ENCODE measurements around the gene NEK1.

NEK1 gene, protein sequence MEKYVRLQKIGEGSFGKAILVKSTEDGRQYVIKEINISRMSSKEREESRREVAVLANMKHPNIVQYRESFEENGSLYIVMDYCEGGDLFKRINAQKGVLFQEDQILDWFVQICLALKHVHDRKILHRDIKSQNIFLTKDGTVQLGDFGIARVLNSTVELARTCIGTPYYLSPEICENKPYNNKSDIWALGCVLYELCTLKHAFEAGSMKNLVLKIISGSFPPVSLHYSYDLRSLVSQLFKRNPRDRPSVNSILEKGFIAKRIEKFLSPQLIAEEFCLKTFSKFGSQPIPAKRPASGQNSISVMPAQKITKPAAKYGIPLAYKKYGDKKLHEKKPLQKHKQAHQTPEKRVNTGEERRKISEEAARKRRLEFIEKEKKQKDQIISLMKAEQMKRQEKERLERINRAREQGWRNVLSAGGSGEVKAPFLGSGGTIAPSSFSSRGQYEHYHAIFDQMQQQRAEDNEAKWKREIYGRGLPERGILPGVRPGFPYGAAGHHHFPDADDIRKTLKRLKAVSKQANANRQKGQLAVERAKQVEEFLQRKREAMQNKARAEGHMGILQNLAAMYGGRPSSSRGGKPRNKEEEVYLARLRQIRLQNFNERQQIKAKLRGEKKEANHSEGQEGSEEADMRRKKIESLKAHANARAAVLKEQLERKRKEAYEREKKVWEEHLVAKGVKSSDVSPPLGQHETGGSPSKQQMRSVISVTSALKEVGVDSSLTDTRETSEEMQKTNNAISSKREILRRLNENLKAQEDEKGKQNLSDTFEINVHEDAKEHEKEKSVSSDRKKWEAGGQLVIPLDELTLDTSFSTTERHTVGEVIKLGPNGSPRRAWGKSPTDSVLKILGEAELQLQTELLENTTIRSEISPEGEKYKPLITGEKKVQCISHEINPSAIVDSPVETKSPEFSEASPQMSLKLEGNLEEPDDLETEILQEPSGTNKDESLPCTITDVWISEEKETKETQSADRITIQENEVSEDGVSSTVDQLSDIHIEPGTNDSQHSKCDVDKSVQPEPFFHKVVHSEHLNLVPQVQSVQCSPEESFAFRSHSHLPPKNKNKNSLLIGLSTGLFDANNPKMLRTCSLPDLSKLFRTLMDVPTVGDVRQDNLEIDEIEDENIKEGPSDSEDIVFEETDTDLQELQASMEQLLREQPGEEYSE (N-terminal part only)

GRCh38 chr4:169611991-169612870 lies at the start of gene NEK1:
Gene NEK1, minus strand, starts transcription at chr4:169612583. Its CDS starts 9,953 bp downstream, at chr4:169602630.
- DNase-seq: peak; percentile 95

GRCh38 chr4:169661761-169662160 lies 49.4 kb upstream of the NEK1 start:
- no peak for DNase-seq

GRCh38 chr4:169660929-169661328 lies 48.5 kb upstream of the NEK1 start:
- DNase-seq: no peak

DNA sequence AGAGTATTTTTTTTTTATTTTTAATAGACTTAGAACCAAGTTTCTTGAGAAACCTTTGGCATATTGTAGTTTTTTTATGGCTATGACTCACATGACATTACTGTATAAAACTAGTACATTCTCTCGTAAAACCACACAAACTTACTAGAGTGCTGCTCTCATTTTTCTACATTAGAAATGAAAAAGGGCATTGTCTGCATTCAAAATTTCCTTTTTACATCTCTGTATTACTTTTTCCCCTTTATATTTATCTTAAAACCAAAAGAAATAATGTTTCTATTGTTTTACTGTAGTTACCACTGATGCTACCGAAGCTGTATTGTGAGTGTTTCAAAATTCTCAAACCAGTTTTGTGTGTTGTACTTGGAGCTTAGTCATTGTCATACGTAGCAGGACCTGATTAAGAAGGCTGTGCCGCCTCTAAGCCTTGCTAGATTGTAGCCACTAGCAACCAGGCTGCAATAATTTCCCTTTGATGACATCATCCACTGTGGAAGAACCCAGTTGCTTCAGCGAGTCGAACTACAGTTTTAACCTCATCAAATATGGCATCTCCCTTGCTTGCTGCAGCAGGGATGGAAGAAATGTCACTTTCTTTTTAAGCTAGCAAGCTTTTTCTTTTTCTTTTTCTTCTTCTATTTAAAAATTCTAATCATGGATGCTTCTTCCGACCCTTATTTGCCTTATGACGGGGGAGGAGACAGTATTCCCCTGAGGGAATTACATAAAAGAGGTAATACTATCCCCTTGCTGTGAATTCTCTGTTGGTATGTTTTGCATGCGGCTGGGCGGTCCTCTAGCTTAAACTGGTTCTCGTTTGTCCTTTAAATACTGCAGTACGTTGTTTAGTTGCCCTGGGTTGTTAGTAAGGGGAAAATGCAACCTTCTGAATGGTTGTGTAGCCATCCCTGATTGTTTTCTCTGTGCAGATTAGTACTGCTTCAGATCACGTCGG lies 47.6 kb upstream of the NEK1 start:
- peak; percentile 99 for DNase-seq

DNA sequence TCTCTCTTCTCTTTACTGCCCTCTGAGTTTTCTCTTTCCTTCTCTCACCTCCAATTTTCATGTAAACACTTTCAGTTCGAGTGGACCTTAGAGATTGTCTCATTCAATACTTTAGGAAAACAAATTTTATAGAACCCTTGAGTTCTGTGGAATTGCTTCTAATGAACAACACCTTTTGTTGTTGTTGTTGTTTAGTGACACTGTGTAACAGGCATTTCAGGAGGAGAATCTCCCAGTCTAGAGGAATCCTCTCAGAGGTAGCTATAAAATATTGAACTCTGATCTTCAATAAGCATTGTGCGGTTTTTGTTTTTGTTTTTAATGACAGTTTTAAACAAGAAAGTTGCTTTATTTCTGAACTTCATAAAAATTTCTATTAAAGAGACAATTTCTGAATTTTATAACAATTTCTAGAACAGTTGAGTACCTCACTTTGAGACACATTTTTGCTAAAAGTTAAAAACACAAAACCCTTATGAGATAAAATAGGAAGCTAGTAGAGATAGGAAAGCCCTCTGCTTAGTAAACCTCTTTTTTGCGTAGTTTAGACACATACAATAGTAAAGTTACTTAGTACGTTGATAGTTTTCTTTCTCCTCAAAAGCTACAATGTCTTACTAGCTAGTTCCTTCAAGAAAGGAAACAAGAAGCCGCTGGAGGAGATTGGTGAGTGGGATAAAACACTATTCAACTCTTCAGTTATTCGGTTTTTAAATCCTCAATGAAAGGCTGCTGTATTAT lies 46.8 kb upstream of the NEK1 start:
- DNase-seq: peak; percentile 32

- DNase-seq: no peak
These were observed 45.8 kb upstream of the NEK1 start for GRCh38 chr4:169658196-169658595.

DNA sequence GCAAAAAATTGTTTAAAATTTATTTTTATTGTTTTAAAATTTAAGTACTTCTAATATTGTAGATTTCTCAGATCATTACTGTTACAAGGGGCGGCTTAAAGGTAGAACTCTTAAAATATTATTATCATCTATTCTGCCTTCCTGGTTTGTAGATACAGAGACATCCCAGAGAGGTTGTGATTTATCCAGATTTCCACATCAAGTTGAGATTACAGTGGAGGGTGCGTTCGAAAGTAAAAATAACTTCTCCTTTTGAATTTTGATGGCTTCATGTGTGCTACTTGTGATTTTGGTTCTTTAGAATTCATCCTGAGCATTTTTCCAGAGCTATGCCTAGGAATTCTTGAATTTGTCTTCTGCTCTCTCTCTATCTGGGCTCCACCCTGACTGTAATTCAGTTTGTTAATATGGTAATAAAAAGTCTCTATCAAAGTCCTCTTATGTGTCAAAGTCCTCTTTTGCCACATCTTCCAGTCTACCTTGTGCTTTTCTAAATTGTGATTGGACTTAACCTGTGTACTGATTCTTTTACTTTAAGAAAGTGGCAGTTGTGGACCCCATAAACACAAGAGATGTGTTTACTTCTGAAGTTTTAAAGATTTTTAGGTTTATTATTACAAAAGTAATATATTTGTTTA lies 45.2 kb upstream of the NEK1 start:
- DNase-seq: no peak

DNA sequence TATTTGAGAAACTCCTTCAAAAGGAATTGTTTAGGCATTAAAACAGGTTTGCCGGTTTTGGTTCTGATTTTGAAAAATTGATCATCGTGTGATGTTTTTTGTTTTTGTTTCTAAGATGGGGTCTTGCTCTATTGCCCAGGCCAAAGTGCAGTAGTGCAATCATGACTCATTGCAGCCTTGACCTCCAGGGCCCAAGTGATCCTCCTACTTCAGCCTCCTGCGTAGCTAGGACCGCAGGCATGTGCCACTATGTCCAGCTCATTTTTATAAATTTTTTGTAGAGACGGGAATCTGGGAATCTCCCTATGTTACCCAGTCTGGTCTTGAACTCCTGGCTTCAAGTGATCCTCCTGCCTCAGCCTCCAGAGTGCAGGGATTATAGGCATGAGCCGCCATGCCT lies 43.0 kb upstream of the NEK1 start:
- no peak for DNase-seq

DNA sequence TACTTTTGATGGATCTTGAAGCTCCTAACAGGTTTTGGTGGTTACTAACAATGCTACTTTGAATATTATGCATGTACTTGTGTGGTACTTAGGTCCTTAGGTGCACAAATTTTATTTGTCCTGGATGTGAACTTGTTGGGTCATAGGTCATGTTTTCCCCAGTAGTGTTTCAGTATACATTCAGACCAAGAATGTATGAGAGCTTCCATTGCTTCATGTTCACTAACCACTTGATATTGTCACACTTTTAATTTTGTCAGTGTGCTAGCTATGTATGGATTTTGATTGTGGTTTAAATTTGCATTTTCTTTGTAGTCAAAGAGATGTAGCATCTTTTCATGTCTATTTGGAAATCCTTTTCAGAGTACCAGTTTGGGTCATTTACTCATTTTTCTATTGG lies 40.2 kb upstream of the NEK1 start:
- no peak for DNase-seq

DNA sequence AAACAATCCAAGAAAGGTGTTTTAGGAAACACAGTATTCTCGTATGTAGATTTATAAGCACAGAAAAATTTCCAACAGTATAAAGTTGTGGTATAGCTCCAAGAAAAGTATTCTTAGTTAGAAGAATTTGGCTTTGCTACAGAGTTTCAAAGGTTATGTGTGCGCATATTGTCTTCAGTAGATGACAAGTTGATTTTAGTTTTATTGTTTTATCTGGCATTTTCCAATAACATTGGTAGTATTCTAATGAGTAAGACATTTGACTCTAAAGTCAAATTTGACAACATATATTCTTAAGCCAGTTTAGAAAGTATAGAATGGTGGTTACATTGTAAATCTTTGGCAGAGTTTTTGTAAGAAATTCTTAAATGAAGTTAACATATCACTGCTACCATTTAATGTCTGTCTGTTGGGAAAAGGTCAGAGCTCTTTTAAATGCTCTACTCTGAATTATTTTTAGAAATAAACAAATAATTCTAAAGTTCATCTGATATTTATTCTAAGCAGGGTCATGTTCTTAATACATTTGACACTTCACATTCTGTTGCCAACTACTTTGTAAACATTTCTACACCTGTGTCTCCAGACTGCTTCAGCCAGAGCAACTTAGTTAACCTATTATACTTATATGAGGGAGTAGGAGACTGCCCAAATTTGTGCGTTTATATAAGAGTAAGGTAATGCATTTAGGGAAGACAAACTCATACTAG lies 38.0 kb upstream of the NEK1 start:
- DNase-seq: no peak

- peak; percentile 73 for DNase-seq
These were observed 37.3 kb upstream of the NEK1 start for GRCh38 chr4:169649545-169650226.

DNA sequence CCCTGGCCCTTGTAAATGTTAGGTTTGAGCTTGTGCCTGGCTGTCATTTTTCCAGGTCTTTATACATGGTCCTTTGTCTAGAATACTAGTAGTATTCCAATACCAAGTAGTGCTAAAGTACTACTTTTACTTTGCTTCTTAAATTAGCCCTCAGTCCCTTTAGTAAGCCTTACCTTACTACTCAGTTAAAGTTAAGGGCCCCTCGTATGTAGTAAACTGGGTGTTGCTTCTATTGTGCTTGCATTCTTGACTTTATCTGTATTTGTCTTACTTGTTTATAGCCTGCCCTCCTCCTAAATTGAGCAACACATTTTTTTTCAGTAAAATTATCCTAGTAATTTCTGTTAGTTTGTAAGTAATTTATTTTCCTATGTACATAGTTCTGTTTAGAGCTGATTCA lies 33.2 kb upstream of the NEK1 start:
- no peak for DNase-seq

GRCh38 chr4:169644802-169645201 lies 32.4 kb upstream of the NEK1 start:
- no peak for DNase-seq

GRCh38 chr4:169640261-169640870 lies 28.0 kb upstream of the NEK1 start:
- no peak for DNase-seq

DNA sequence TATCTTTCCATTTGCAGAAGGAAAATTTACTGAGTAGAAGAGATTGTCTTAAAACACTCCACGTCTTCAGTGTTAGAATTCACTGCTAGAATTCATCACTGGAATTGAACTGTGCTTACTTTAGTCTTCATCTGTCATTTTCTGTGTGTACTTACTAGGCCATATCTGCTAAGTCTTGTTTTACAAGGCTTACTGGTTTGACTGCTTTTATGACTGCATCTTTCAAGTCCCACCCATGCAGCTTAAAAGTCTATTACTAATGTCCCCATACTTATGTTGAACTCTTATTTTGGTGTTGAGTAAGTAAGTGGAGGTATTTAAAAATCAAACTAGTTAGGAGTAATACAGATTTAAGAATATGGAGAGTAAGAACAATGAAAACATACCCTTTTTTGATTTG lies 22.6 kb upstream of the NEK1 start:
- DNase-seq: no peak

GRCh38 chr4:169632896-169633295 lies 20.5 kb upstream of the NEK1 start:
- DNase-seq: no peak

- DNase-seq: no peak
These were observed 17.7 kb upstream of the NEK1 start for GRCh38 chr4:169630069-169630468.

DNA sequence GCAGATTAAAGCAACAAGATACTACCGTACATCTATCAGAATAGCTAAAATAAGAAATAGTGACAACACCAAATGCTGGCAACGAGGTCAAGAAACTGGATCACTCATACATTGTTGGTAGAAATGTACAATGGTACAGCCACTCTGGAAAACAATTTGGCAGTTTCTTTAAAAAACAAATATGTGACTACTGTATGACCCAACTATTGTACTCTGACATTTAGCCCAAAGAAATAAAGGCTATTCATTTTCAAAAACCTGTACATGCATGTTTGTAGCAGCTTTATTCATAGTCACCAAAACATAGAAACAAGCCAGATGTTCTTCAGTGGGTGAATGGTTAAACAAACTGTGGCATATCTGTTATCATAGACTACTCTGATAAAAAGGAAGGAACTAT lies 16.2 kb upstream of the NEK1 start:
- DNase-seq: no peak
